ENCODE results near the gene CHRNB2.

Gene CHRNB2

DNA sequence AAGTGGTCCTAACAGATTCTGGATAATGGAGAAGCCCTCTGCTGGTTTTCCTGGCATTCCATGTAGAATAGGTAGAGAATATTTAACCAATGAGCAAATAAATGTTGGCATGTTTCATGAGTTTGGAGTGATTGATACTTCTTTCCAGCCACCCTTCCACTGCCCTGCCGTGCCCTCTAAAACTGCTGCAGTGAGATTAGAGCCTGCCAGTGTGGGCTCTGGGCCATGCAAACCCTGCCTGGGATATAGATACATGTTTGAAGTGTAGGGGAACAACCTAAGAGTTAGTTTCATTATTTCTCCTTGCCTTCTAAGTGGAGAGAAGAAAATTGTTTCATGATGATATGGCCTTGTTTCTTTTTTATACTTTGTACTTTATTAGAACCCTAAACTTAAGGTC, 19.6 kb upstream of the CHRNB2 start:
- DNase-seq (ENCODE audit: extremely low read depth, low read depth), result no peak
- TF ChIP-seq, protein P1, sequence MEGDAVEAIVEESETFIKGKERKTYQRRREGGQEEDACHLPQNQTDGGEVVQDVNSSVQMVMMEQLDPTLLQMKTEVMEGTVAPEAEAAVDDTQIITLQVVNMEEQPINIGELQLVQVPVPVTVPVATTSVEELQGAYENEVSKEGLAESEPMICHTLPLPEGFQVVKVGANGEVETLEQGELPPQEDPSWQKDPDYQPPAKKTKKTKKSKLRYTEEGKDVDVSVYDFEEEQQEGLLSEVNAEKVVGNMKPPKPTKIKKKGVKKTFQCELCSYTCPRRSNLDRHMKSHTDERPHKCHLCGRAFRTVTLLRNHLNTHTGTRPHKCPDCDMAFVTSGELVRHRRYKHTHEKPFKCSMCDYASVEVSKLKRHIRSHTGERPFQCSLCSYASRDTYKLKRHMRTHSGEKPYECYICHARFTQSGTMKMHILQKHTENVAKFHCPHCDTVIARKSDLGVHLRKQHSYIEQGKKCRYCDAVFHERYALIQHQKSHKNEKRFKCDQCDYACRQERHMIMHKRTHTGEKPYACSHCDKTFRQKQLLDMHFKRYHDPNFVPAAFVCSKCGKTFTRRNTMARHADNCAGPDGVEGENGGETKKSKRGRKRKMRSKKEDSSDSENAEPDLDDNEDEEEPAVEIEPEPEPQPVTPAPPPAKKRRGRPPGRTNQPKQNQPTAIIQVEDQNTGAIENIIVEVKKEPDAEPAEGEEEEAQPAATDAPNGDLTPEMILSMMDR (IDR thresholded peaks at IDR 0.05; ENCODE audit: low read depth, low read length), result no peak

GRCh38 chr1:154549202-154549770, 18.3 kb upstream of the CHRNB2 start:
- DNase-seq (ENCODE audit: extremely low read depth, low read depth), result no peak
- TF ChIP-seq, protein P1 (IDR thresholded peaks at IDR 0.05; ENCODE audit: low read depth, low read length), result no peak

DNA sequence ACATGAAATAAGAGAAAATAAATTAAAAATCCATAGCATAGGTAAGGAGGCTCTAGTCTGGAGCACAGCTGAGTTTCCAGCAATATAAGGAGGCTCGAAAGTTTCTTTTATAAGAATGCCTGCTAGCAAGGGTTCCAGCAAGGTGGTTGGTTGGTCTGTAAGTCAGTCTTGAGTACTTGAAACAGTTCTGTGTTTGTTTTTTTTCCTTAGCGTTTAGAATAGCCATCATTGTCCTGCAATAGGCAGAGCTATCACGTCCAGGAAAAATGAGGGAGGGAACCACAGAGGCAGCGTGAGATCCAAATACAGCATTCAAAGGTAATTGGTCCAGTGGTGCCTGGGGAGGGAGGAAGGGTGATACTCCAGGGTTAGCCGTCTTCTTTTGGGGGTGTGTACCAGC, 17.5 kb upstream of the CHRNB2 start:
- TF ChIP-seq, protein P1 (IDR thresholded peaks at IDR 0.05; ENCODE audit: low read depth, low read length), result no peak
- no peak for DNase-seq (ENCODE audit: extremely low read depth, low read depth)

- DNase-seq (ENCODE audit: extremely low read depth, low read depth), result no peak
- TF ChIP-seq, protein P1 (IDR thresholded peaks at IDR 0.05; ENCODE audit: low read depth, low read length), result no peak
These were observed 16.9 kb upstream of the CHRNB2 start for GRCh38 chr1:154550657-154551056.

- TF ChIP-seq, protein P1 (IDR thresholded peaks at IDR 0.05; ENCODE audit: low read depth, low read length), result no peak
- DNase-seq (ENCODE audit: extremely low read depth, low read depth), result no peak
These were observed 16.1 kb upstream of the CHRNB2 start for GRCh38 chr1:154551474-154551873.

DNA sequence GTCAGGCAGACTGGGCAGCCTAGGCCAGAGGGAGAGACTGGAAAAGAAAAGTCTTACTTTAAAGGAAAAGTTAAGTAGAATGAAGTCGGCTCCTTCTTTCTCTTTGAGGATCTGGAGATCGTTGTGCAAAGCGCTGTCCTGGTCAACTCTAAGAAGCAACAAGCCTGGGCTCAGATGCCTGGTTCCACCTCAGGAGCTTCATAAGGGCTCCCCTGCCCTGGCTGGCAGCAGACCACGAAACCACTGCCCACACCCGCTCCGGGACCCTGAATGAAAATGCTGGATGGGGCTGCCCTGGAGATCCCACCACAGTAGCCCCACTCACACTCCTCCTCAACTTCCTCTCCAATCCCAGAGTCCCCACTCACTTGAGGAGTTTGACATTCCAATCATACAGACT, 15.5 kb upstream of the CHRNB2 start:
- TF ChIP-seq, protein P1 (IDR thresholded peaks at IDR 0.05; ENCODE audit: low read depth, low read length), result no peak
- DNase-seq (ENCODE audit: extremely low read depth, low read depth), result no peak

DNA sequence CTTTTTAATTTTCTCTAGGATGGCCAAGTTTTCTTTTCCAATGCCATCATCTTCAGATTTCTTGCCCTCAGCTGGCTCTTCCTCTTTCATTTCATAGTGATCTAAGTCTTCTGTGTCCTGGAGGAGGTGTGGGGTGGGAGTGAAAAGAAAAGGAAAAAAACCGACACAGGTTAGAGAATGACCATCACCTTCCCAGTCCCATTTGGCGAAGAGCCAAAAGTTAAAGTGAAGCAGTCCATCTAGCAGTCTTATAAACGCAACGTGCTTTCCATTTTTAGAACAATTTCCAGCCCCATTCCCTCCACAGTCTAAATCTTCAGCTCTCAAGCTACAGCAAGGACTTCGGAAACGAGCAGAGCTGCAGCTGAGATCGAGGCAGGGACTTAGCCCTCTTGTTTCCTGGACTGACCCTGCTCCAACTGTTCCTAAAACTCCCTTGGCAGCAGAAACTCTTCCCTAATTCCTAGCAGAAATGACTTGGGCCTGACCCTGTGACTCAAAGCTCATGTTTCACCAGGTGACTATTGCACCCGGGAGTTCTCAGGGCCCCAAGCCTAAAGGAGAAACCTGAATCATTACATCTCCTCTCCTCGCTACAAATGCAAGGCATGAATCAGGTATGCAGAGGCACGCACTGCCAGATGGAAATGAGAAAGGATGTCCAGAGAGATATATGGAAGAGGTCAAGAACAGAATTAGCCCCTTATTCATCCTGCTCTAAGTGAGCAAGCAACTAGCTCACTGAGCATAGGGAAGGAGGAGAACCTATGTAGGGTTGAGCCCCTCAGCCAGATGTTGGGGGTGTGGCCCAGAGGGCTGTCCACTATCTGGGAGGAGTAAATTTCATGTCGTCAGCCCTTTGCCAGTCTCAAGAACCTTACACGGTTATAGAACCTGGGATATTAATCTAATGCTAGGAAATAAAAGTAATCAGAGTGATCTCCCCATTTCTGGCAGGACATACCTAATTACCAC, 14.2 kb upstream of the CHRNB2 start:
- DNase-seq (ENCODE audit: extremely low read depth, low read depth), result no peak
- TF ChIP-seq, protein P1 (IDR thresholded peaks at IDR 0.05; ENCODE audit: low read depth, low read length), result no peak
